ENCODE measurements around the gene ANXA11.
"Not testable (repeated sequence)": the region's sequence is repeated elsewhere in the genome, so short reads cannot be mapped to it uniquely, and the experiment has no call there.

ANXA11 gene

GRCh38 chr10:80207768-80208370 is 2.5 kb upstream of the ANXA11 start:
- no peak for DNase-seq

- DNase-seq: no peak
These were observed 929 bp upstream of the ANXA11 start for GRCh38 chr10:80206277-80206655.

GRCh38 chr10:80204677-80205476 is 460 bp downstream of the ANXA11 start:
- DNase-seq: no peak

- no peak for DNase-seq
These were observed 1.3 kb downstream of the ANXA11 start for GRCh38 chr10:80203835-80204676.

GRCh38 chr10:80202934-80203834 is 2.2 kb downstream of the ANXA11 start:
- DNase-seq: no peak

GRCh38 chr10:80202530-80202929 is 2.8 kb downstream of the ANXA11 start:
- not testable (repeated sequence) for DNase-seq

GRCh38 chr10:80201608-80202141 is 3.7 kb downstream of the ANXA11 start:
- DNase-seq: no peak

- no peak for DNase-seq
These were observed 4.7 kb downstream of the ANXA11 start for GRCh38 chr10:80200687-80201086.

GRCh38 chr10:80200259-80200658 is 5.1 kb downstream of the ANXA11 start:
- DNase-seq: no peak

- DNase-seq: no peak
These were observed 5.5 kb downstream of the ANXA11 start for GRCh38 chr10:80199828-80200227.

- no peak for DNase-seq
These were observed 7.1 kb downstream of the ANXA11 start for GRCh38 chr10:80197972-80198916.

GRCh38 chr10:80196950-80197315 is 8.4 kb downstream of the ANXA11 start:
- no peak for DNase-seq

- DNase-seq: no peak
These were observed 8.9 kb downstream of the ANXA11 start for GRCh38 chr10:80196270-80196949.

- no peak for DNase-seq
These were observed 10.2 kb downstream of the ANXA11 start for GRCh38 chr10:80195046-80195574.

- no peak for DNase-seq
These were observed 10.8 kb downstream of the ANXA11 start for GRCh38 chr10:80194373-80195045.

GRCh38 chr10:80192553-80192952 is 12.8 kb downstream of the ANXA11 start:
- DNase-seq: no peak

- no peak for DNase-seq
These were observed 13.6 kb downstream of the ANXA11 start for GRCh38 chr10:80191589-80192270.

GRCh38 chr10:80188713-80189112 is 16.6 kb downstream of the ANXA11 start:
- DNase-seq: no peak
